Suppressor macrophage treated with lipopolysaccharide for 4 hours (primary cell): Measurements from ENCODE around the gene ZNF484.
"Not testable (repeated sequence)": the region's sequence is repeated elsewhere in the genome, so short reads cannot be mapped to it uniquely, and the experiment has no call there.

Source experiments
- DNase-seq: peaks from one replicate; pipeline ENCODE4 v3.0.0-alpha.2; 2020

The ZNF484 gene

GRCh38 chr9:92857236-92857635 is 20.6 kb downstream of the ZNF484 start:
- no peak for DNase-seq

GRCh38 chr9:92853716-92854115 is 24.1 kb downstream of the ZNF484 start:
- DNase-seq: no peak

DNA sequence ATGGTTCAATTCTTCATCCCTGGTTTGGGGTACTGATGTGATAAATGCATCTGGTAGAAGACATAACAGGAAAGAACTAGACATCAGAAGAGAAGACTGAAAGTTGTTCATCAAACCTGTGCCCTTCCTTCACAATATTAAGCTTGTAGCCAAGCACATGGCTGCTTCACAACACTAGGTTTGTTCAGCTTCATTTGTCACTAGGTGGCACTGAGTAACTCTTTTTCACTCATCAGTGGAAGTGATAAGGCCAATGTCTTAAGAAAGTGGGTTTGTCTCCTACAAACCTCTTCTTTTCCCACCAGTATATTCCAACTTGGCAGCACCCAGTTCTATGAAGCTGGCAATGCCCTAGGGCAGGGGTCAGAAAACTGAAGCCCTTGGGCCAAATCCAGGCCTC is 26.9 kb downstream of the ZNF484 start:
- no peak for DNase-seq

DNA sequence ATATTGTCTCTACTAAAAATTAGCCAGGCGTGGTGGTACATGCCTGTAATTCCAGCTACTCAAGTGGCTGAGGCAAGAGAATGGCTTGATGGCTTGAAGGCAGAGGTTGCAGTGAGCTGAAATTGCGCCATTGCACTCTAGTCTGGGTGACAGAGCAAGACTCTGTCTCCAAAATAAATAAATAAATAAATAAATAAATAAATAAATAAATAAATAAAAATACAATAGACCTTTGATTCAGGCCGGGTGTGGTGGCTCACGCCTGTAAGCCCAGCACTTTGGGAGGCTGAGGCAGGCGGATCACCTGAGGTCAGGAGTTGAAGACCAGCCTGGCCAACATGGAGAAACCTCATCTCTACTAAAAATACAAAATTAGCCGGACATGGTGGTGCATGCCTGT is 29.1 kb downstream of the ZNF484 start:
- not testable (repeated sequence) for DNase-seq

GRCh38 chr9:92846662-92847145 is 31.1 kb downstream of the ZNF484 start:
- no peak for DNase-seq

DNA sequence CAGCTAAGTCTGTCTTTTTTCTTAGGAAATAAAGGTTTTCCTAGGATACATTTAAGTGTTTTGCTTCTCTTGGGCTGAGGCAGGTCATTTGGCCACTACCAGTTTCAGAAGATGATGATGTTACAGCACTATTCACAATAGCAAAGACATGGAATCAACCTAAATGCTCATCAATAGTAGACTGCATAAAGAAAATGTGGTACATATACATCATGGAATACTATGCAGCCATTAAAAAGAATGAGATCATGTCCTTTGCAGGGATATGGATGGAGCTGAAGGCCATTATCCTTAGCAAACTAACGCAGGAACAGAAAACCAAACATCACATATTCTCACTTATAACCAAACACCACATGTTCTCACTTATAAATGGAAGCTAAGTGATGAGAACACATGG is 39.4 kb downstream of the ZNF484 start:
- not testable (repeated sequence) for DNase-seq

- no peak for DNase-seq
Observed at GRCh38 chr9:92837191-92837590, 40.6 kb downstream of the ZNF484 start.

GRCh38 chr9:92829420-92829819 is 48.4 kb downstream of the ZNF484 start:
- no peak for DNase-seq

DNA sequence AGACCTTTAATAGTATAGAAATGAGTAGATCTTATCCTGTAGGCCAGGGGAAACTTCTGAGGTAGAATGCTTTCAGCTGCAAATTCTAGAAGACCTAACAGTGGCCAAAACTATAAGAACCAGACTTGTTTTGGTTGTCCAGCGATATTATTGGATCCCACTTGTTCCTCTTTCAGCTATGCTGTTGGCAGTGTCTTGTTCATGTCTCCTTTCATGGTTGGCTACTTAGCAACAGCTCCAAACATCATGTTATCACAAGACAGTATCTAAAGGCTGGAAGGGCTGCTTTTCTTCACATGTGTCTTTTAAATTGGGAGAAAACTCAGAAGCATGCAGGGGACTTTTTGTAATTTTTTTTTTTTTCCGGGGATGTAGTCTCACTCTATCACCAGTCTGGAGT is 52.8 kb downstream of the ZNF484 start:
- not testable (repeated sequence) for DNase-seq

DNA sequence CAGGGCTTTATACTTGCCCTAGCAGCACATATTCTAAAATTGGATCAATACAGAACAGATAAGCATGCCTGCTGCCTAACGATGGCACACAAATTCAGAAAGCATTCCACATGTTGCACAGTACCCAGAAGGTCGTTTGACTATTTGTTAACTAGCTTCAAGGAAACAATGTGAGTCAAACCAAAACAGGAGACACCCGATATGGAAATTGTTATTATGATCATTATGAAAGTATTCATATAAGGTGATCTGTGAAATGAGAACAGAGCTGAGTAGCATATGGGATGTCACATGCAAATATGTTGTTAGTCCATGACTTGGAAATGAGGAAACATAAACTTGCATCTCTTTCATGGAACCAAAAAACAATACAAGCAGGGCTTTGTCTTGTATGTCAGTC is 56.9 kb downstream of the ZNF484 start:
- no peak for DNase-seq

DNA sequence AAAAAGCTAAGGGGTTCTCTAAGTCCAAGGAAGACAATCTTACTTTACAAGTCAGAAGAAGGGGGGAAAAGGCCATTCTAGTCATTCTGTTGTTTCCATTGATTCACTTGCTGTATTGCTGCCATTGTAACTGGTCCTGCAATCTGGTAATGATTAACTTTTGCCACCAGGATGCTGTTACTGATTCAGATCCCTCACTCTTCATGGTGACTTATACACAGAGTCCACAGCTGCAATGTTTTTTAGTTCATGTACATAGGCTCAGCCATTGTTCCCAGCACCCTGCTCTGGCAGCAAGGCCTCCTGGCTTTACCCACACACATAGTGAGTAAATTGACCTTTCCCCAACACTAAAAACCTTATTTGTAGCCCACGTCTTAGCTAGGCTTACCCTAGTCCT is 57.9 kb downstream of the ZNF484 start:
- not testable (repeated sequence) for DNase-seq

- DNase-seq: not testable (repeated sequence)
Observed at GRCh38 chr9:92809629-92810326, 68.1 kb downstream of the ZNF484 start.

DNA sequence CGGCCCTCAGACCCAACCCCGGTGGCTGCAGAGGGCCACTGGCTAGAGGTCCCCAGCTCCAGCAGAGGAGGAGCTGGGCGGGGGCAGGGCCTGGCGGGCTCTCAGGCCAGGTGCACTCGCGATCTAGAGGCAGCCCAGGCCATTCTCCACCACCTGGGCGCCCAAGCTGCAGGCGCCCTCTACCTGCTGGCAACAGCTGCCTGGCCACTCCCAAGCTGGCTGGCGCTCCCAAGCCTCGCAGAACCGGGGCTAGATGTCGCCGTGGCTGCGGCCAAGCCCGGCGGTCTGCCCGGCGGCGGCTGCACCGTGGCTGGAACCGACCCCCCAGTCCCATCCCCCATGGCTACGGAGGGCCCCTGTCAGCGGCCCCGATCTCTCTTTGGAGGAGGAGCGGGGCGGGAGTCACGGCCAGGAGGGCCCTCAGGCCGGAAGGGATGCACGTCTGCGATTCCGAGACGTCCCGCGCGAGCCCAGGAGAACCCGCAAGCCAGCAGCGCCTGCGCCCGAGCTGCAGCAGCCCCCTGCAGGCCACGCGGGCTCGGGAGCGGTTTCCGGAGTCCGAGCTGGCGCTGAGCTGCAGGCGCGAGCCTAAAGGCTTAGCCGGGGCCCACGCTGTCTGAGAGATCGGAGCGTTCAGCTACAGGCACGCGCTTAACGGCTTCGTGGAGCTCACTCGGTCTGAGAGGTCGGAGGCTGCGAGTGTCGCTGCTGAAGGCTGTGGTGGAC is 68.9 kb downstream of the ZNF484 start:
- peak; percentile 74 for DNase-seq

DNA sequence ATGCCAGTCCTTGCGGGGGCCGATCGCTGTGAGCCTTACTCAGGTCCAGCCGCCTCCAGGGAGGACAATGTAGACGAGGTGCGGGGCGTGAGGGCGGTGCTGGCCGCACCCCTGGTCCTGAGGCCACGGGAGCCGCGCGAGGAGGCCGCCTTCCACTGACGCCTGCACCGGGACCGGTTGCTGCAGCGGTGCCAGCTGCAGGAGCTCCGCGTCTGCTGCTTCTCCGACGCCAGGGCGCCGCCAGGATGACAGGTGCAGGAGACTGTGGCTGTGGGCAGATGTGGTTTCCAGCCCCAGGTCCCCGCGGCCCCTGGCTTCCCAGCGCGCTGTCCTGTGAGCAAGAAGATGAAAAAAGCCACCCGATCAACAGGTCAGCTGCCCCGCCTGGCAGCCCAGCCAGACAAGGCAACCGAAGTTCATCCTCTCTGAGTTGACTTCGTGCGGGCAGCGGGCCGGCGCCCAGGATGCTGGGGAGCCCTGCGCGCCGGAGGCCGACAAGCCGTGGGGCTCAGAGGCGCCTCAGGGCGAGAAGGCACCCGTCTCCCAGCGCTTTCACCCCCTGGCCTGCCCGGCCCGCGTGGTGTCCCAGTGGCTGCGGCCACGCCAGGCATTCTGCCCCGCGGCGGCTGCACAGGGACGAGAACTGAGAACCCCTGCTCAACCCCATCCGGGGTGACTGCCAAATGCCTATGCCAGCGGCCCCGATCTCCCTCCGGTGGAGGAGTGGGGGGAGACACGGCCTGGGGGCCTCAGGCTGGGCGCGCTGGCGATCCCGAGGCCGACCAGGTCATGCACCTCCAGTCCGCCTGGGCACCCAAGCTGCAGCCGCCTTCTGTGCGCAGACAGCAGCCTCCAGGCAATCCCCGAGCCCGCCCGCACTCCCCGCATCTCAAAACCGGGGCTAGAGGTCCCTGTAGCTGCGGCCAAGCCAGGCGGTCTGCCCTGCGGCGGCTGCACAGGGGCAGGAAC is 69.8 kb downstream of the ZNF484 start:
- no peak for DNase-seq

DNA sequence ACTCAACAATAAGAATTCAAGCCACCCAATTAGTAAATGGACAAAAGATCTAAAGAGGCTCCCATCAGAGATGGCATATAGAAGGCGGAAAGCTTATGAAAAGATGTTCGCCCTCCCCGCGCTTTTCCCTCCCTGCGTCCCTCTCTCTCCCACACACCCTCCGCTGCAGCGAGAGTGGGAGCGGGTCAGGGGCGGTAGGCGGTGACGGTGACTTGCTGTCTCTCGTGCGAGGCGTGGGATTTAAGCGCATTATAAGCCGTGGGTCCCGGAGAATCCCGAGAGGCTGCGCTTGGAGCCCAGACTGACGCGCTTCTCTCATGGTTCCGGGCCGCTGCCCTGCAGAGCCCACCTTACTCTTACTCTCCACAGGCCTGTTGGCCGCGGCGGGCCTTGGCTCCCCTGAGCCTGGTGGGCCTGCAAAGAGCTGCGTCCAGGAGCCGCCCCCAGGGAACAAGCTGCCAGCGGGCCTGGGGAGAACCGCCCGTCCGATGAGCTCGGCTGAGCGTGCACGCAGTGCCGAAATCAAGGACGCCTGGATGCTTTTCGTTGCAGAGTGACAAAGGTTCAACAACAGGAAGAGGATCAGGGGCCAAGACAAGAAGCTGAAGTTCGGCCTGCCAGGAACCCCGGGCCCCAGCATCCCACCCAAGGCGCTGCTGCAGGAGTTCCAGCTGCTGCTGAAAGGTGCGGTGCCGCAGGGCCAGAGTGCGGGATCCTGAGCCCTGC is 70.6 kb downstream of the ZNF484 start:
- DNase-seq: no peak

- no peak for DNase-seq
Observed at GRCh38 chr9:92804727-92805126, 73.1 kb downstream of the ZNF484 start.

DNA sequence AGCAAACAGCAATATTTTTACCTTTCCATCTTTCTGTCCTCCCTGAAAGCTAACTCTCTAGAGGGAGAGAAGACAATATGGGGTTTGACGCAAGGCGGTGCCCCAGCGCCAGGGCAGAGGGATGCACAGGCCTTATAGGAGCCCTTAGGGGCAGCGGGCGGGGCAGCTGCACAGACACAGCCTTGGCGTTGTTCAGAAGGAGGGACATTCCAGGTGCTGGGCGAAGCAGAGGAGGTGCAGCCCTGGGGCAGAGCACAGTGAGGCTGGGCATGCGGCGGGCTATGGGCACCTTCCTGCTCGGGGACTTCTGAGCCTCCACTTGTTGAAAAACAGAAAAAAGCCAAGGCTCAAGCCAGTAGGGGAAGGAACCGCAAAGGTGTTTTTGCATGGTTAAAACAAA is 79.5 kb downstream of the ZNF484 start:
- no peak for DNase-seq

DNA sequence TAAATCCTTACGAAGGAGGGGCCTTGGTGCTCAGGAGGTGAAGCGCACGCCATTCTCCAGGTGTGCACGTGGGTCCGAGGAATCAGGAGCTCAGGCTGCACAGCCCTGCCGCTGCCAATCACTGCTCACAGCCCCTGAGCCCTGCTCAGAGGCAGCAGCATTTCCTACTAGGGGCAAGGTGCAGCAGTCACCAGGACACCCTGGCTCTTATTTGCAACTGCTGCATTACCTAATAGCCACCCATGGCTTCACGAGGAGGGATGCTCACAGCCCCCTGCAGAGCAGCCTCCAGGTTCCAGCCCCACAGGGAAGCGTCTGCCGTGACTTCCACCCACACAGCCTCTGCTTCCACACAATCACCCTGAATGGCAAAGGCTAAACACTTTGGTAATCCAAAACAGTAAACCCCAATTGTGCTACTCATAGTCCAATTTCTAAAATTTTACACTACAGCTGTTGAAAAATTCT is 81.5 kb downstream of the ZNF484 start:
- not testable (repeated sequence) for DNase-seq

DNA sequence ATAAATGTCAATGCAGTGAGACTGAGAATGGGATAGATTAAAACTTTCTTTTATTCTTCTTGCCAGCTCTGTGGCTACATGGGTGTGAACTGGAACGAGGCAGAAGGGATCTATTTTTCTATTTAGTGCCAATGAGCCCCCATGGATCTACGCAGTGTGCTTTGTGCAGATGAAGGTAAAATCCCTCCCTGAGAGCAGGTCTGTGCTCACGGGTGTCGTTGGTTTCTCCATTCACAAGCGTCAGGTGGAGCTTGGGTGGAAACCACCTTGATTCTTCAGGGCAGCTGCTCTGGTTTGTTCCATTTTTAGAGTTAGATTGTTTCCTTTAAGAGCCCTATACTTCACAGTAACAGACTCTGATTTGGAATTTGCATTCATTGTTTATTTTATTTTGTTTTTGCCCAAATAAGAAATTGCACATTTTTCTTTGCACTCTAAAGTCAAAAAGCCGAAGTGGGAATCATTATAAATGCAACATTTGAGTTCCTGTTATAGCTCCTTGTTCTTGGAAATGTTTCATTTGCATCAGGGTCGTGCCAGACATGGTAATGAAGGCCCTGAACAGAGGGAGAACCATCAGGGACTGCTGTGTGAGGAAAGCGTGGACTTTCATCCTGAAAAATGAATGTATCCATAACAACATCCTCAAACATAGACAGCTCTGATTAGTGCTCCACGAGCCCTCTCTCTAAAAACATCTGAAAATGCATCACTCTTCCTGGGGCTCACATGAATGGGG is 82.1 kb downstream of the ZNF484 start:
- DNase-seq: no peak
